GM21423 (cell line): ENCODE measurements around the gene LDLRAD2.

Experiments used
- ATAC-seq: cut with Tn5 transposase; IDR thresholded peaks from one replicate; pipeline ENCODE4 v1.9.1; 2021; ENCODE audit warnings: mild to moderate bottlenecking, moderate library complexity; ENCODE audit not compliant: unreplicated experiment

LDLRAD2 gene

GRCh38 chr1:21840981-21841380 lies 28.9 kb downstream of the LDLRAD2 start:
- no peak for ATAC-seq

GRCh38 chr1:21841852-21842466 lies 29.9 kb downstream of the LDLRAD2 start:
- ATAC-seq, result no peak

GRCh38 chr1:21842606-21843162 lies 30.6 kb downstream of the LDLRAD2 start:
- no peak for ATAC-seq

- no peak for ATAC-seq
These were observed 31.1 kb downstream of the LDLRAD2 start for GRCh38 chr1:21843208-21843607.

- no peak for ATAC-seq
These were observed 31.9 kb downstream of the LDLRAD2 start for GRCh38 chr1:21843996-21844395.

- ATAC-seq, result no peak
These were observed 33.9 kb downstream of the LDLRAD2 start for GRCh38 chr1:21845646-21846641.

- no peak for ATAC-seq
These were observed 35.4 kb downstream of the LDLRAD2 start for GRCh38 chr1:21847223-21848205.

- ATAC-seq, result no peak
These were observed 36.6 kb downstream of the LDLRAD2 start for GRCh38 chr1:21848524-21849174.

GRCh38 chr1:21849909-21850576 lies 38.0 kb downstream of the LDLRAD2 start:
- ATAC-seq, result no peak

GRCh38 chr1:21851430-21852250 lies 39.6 kb downstream of the LDLRAD2 start:
- ATAC-seq, result no peak

GRCh38 chr1:21852282-21853130 lies 40.4 kb downstream of the LDLRAD2 start:
- ATAC-seq, result peak; percentile 75

GRCh38 chr1:21853131-21853427 lies 41.0 kb downstream of the LDLRAD2 start:
- no peak for ATAC-seq

GRCh38 chr1:21854090-21854750 lies 42.2 kb downstream of the LDLRAD2 start:
- no peak for ATAC-seq

- no peak for ATAC-seq
These were observed 42.7 kb downstream of the LDLRAD2 start for GRCh38 chr1:21854751-21855131.

GRCh38 chr1:21855257-21856096 lies 43.4 kb downstream of the LDLRAD2 start:
- ATAC-seq, result no peak

GRCh38 chr1:21857142-21857839 lies 45.2 kb downstream of the LDLRAD2 start:
- ATAC-seq, result no peak
